ENCODE results near the gene DOP1A.

DOP1A gene

DNA sequence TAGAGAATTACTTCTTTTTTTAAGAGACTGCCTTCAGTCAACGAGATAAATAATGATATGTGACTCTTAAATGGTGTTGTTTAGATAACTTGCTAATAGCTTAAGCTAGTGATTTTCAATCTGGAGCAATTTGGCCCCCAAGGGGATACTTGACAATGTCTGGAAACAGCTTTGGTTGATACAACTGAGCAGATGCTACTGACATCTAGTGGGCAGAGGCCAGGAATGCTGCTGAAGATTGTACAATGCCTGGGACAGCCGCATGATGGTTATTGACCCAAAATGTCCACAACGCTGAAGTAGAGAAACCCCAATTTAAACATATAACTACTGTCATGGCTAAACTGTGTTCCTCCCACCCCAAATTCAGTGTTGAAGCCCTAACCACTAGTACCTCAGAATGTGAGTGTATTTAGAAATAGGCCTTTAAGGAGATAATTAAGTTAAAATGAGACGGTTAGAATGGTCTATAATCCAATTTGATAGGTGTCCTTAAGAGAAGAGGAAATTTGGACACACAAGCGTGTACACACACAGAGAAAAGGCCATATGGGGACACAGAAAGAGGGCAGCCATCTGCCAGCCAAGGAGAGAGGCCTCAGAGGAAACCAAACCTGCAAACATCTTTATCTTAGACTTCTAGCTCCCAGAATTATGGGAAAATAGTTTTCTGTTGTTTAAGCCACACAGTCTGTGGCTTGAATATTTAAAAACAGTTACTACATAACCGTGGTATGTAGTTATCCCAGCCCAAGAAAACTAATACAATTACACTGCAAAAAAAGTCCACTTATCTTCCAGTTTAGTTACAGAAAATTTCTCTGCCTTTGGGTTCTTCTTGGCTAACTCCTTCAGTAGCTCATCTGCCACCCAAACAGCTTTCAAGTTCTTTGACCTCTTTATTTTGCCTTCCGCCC is 147.9 kb downstream of the DOP1A start:
- no peak for TF ChIP-seq POLR2A (IDR thresholded peaks at IDR 0.05; ENCODE audit: low read depth, low read length)
- FAIRE-seq = peak; percentile 98
- DNase-seq (ENCODE audit: insufficient read length, low spot score) = no peak

DNA sequence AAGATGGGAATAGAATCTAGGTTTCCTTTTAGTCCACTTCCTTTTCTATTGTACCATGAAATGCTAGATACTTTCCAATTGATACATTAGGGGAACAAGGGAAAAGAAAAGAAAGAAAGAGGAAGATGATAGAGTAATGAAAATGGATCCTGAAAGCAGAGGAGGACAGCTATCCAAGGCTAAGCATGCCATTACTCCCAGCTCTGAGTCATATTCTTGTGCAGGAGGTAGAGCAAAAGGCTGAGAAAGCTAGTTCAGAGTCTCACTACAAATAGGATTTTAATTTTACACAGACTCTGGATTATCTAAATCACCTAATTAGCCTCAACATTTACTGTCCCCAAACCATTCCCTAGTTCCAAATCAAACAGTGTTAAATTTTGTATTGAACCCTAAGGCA is 149.3 kb downstream of the DOP1A start:
- DNase-seq (ENCODE audit: insufficient read length, low spot score) (no peak), FAIRE-seq (no peak)

More for the DNA sequence above, 149.3 kb downstream of the DOP1A start:
- TF ChIP-seq POLR2A (IDR thresholded peaks at IDR 0.05; ENCODE audit: low read depth, low read length) = no peak

Data from H54 (cell line).